Nephron progenitor cell (in vitro differentiated cells): ENCODE results near the gene REV1.

Experiments used
- DNase-seq: peaks from one replicate; pipeline ENCODE4 v3.0.0; 2021
- H3K27ac Mint-ChIP-seq: 2 replicates; pipeline ENCODE4 v1.8.0; 2021; ENCODE audit warnings: mild to moderate bottlenecking, moderate library complexity, mixed read lengths
- H3K27me3 Mint-ChIP-seq: 2 replicates; pipeline ENCODE4 v1.8.0; 2021; ENCODE audit warnings: mild to moderate bottlenecking, low read depth, mixed read lengths; ENCODE audit not compliant: poor library complexity
- H3K36me3 Mint-ChIP-seq: 2 replicates; pipeline ENCODE4 v1.8.0; 2021; ENCODE audit warnings: low read depth, mixed read lengths
- H3K4me1 Mint-ChIP-seq: 2 replicates; pipeline ENCODE4 v1.8.0; 2021; ENCODE audit warnings: mixed read lengths
- H3K4me3 Mint-ChIP-seq: 2 replicates; pipeline ENCODE4 v1.8.0; 2021; ENCODE audit warnings: mild to moderate bottlenecking, moderate library complexity, mixed read lengths
- H3K9me3 Mint-ChIP-seq: 2 replicates; pipeline ENCODE4 v1.8.0; 2021; ENCODE audit warnings: mild to moderate bottlenecking, moderate library complexity, mixed read lengths
- TF ChIP-seq, protein P1 (sequence below): fragments of 200-600 bp; sonication (generic); IDR thresholded peaks from 2 replicates; pipeline ENCODE4 v1.5.0; 2021; ENCODE audit warnings: antibody characterized with exemption

Gene REV1

DNA sequence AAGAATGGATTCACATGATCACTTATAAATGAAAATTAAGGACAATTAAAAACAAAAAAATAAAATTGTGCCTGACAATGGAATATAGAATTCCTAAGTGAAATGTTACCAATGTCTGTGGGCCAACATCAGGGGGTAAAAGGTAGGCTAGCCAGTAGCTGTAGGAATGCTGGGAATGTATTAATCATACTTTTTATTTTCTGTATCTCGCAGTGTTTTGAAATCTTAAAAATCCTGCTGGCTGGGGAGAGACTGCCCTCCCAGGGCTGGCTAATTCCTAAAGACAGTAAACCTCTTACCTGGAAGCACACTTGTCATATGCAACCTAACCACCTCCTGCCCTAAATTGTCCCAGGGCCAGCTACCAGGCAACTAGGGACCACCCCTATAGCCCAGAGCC, 69.8 kb downstream of the REV1 start:
- Mint-ChIP-seq H3K4me1 (no peaks in the 10 kb centered on the region), H3K27ac (no peak overlapping the region), H3K4me3 (no peak overlapping the region), H3K27me3 (no peaks in the 10 kb centered on the region), H3K9me3 (no peaks in the 10 kb centered on the region), H3K36me3 (peaks cover 86% of the 10 kb centered on the region)
- no peak for DNase-seq
- TF ChIP-seq, protein P1, sequence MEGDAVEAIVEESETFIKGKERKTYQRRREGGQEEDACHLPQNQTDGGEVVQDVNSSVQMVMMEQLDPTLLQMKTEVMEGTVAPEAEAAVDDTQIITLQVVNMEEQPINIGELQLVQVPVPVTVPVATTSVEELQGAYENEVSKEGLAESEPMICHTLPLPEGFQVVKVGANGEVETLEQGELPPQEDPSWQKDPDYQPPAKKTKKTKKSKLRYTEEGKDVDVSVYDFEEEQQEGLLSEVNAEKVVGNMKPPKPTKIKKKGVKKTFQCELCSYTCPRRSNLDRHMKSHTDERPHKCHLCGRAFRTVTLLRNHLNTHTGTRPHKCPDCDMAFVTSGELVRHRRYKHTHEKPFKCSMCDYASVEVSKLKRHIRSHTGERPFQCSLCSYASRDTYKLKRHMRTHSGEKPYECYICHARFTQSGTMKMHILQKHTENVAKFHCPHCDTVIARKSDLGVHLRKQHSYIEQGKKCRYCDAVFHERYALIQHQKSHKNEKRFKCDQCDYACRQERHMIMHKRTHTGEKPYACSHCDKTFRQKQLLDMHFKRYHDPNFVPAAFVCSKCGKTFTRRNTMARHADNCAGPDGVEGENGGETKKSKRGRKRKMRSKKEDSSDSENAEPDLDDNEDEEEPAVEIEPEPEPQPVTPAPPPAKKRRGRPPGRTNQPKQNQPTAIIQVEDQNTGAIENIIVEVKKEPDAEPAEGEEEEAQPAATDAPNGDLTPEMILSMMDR = no peak

DNA sequence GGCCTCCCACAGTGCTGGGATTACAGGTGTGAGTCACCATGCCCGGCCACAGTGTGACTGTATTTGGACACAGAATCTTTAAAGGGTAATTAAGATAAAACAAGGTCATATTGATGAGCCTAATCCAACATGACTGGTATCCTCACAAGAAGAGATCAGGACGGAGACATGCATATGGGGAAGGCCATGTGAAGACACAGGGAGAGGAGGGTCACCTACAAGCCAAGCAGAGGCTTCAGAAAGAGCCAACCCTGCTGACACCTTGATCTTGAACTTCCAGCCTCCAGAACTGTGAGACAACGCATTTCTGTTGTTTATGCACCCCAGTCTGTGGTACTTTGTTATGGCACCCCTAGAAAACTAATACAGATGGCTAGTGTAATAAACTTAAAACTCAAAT, 72.4 kb downstream of the REV1 start:
- no peak overlapping the region for H3K27ac Mint-ChIP-seq
- H3K27me3 Mint-ChIP-seq = no peaks in the 10 kb centered on the region
- peaks cover 93% of the 10 kb centered on the region for H3K36me3 Mint-ChIP-seq
- H3K4me1 Mint-ChIP-seq = no peaks in the 10 kb centered on the region
- no peaks in the 10 kb centered on the region for H3K9me3 Mint-ChIP-seq
- TF ChIP-seq, protein P1 = no peak
- no peak overlapping the region for H3K4me3 Mint-ChIP-seq
- no peak for DNase-seq

DNA sequence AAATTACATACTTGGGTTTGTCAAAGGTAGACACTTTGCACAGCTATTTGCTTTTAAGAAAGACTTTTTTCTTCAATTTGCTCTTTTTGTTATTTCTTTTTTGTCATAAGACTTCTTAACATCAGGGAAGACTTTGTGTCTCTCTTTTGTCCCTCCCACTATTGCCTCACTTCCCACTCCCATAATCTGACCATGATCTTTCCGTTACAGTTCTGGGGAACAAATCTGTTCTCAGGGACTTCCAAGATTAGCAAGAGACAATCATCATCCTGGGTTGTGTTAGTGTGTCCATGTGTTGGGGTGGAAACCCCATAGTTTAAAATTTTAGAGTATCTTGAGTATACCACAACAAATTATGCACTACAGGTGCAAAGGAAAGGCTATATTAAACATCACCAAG, 75.3 kb downstream of the REV1 start:
- no peak for DNase-seq
- no peaks in the 10 kb centered on the region for H3K4me1 Mint-ChIP-seq

DNA sequence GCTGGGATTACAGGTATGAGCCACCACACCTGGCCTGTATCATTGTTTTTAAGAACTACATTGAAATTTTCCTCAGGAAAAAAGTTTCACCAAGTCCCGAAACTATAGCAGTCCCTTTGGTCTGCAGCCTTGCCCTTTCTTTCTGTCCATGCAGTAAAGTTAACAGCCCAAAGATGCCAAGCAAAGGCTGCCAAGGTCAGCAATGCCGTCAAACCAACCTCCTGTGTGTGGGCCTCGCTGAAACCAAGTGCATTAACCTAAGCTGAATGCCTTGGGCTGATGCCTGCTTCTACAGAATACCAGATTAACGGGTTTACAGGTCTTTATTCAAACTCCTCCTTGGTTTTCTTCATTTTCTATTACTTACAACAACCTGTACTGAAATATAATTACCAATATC, 79.5 kb downstream of the REV1 start:
- TF ChIP-seq, protein P1 = no peak

More for the DNA sequence above, 75.3 kb downstream of the REV1 start:
- peaks cover 92% of the 10 kb centered on the region for H3K36me3 Mint-ChIP-seq
- H3K27me3 Mint-ChIP-seq = no peaks in the 10 kb centered on the region
- H3K9me3 Mint-ChIP-seq = no peaks in the 10 kb centered on the region
- peak overlapping the region; percentile 4 for H3K27ac Mint-ChIP-seq
- TF ChIP-seq, protein P1 = no peak
- H3K4me3 Mint-ChIP-seq = no peak overlapping the region

DNA sequence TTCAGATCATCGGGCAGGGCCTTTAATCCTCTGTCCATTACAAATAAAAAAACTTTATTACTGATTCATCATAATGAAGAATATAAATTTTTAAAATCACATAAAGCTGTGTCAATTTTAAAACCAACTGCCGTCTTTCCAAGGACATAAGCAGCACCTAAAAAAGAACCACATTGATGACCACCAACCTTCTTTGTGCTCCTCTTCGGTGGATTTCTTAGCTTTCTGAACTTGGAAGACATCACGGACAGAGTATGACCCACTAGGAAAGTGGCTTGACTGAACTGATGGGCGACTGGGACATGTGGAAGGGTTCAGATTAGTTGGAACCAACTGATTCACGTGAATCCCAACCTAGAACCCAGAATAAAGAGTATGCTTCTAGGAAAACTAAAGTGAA, 83.7 kb downstream of the REV1 start:
- no peaks in the 10 kb centered on the region for H3K9me3 Mint-ChIP-seq
- H3K4me1 Mint-ChIP-seq = peaks cover 12% of the 10 kb centered on the region
- no peaks in the 10 kb centered on the region for H3K27me3 Mint-ChIP-seq
- no peak overlapping the region for H3K27ac Mint-ChIP-seq
- TF ChIP-seq, protein P1 = no peak
- H3K36me3 Mint-ChIP-seq = peaks cover 75% of the 10 kb centered on the region
- H3K4me3 Mint-ChIP-seq = no peak overlapping the region
- DNase-seq = no peak

More for the DNA sequence above, 79.5 kb downstream of the REV1 start:
- Mint-ChIP-seq H3K4me1 (no peaks in the 10 kb centered on the region), H3K36me3 (peaks cover 79% of the 10 kb centered on the region), H3K27ac (no peak overlapping the region), H3K27me3 (no peaks in the 10 kb centered on the region), H3K4me3 (no peak overlapping the region), H3K9me3 (no peaks in the 10 kb centered on the region)
- no peak for DNase-seq

DNA sequence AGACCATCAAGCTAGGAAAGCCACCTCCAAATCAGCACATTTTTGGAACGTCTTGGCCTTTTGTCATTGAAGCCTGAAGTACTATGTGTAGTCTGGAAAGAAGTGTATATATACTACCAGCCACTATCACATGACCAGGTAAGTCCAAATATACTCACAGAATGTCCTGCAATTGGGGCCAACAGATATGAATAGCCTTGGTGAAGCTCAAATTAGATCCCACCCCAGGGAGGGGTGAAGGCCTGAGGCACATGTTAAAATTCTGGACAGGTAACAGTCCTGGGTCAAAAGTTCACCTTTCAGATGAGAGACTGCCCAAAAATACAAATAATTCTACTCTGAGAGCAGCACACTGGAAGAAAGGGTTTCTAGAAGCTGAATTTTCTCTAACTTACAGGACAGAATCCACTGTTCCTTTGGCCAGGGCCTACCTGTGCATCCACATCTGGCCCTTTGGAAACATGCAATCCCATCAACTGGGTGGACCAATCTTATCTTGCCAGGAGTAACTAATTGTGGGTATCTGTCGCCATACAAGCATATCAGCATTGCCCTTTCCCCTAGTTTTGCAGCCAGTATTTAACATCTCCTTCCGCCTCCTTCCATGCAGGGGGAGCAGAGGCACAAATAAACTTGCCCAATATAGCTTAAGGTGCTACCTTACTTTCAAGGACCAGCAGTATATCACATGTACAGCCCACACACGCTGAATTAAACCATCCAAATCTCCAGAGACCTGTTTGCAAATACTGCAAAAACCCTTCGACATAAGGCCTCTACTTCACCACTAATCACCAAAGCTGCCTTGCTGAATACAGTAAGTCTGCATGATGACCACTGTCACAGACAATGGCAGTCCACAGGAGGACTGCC, 84.8 kb downstream of the REV1 start:
- Mint-ChIP-seq H3K27ac (peak overlapping the region; percentile 53), H3K9me3 (no peaks in the 10 kb centered on the region), H3K27me3 (no peaks in the 10 kb centered on the region), H3K4me3 (no peak overlapping the region), H3K36me3 (peaks cover 67% of the 10 kb centered on the region), H3K4me1 (peaks cover 12% of the 10 kb centered on the region)
- TF ChIP-seq, protein P1 = no peak
- no peak for DNase-seq
